Activated CD4-positive, alpha-beta T cell treated with anti-CD3 and anti-CD28 coated beads for 4 hours (primary cell): ENCODE results near the gene SLC4A2.

ENCODE experiments used
- DNase-seq, 2 donors: peaks; one replicate each; pipeline ENCODE4 v3.0.0-alpha.2; 2020

Gene SLC4A2

DNA sequence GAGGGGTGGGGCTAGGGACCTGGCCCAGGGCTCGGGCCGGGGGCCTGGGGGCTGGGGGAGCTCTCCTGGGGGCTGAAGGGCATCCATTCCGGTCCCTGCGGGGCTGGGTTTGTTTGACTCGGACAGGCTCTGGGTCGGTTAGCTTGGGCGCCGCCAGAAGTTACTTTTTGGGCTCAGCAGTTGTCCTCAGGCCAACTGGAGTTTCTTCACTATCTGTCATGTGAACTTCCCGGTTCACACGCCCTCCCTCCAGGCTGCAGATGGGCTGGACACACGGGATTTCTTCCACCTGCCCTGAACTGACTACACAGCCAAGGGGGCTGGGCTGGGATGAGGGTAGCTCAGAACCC, 3.8 kb downstream of the SLC4A2 start:
- DNase-seq: no peak

DNA sequence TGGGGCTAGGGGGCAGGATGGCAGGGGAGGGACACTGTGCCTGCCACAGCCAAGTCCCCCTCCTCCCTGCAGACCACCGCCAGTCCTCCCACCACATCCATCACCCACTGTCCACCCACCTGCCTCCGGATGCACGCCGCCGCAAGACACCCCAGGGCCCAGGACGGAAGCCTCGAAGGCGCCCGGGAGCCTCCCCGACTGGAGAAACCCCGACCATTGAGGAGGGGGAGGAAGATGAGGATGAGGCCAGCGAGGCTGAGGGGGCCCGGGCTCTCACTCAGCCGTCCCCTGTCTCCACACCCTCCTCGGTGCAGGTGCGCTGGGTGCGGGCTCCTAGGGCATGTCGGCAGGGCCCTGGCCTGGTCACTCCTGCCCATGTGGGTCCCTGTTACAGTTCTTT, 5.1 kb downstream of the SLC4A2 start:
- no peak for DNase-seq

DNA sequence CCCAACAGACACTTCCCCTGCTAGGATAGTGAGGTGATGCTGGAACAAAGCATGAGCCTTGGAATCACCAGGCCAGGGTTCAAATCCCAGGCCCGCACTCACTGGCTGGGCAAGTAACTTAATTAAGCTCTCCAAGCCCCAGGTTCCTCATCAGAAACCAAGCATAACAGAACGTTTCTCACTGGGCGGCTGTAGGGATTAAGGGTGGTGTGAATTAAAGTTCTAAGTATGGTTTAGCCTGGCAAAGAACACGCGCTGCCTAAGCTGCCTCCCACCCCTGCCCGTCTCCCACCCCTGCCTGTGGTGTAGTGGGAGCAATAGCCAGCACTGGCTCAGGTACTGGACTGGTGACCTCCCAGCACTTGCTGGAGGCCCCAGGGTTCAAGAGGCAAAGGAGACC, 5.6 kb downstream of the SLC4A2 start:
- DNase-seq: no peak

DNA sequence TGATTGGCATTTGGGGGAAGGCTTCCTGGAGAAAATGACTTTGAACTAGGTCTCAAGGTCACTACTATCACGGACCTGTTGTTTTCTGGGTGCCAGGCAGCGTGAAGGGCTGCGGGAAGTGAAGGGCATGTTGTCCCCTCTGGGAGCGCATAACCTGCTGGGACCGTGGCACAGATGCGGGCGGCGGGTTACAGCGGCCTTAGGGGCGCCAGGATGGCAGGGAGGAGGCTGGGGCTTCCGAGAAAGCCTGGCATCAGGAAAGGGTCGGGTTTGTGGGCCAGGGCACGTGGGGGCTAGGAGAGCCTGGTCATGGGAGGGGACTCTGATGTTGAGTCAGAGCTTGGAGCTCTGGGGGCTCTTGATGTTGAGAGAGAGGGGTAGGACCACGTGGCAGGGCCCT, 6.1 kb downstream of the SLC4A2 start:
- DNase-seq: no peak

DNA sequence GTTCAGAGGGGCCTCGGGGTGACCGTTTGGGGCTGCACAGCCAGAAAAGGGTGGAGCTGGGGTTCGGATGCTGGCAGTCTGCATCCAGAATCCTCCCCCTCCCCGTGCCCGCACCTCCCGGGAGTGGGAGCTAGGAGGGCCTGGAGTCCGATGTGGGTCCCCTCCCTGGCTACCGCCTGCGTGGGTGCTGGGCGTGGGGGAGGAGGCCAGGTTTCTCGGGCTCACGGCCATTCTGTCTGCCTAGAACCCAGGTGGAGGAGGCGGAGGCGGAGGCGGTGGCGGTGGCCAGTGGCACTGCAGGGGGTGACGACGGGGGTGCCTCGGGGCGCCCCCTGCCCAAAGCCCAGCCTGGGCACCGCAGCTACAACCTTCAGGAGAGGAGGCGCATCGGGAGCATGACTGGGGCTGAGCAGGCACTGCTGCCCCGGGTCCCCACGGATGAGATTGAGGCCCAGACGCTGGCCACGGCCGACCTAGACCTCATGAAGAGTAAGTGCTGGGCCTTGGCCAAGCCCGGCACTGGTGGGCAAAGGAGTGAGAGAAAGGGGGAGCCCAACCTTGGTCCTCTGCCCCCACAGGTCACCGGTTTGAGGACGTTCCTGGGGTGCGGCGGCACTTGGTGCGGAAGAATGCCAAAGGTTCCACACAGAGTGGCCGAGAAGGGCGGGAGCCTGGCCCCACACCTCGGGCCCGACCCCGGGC, 7.0 kb downstream of the SLC4A2 start:
- DNase-seq: no peak

DNA sequence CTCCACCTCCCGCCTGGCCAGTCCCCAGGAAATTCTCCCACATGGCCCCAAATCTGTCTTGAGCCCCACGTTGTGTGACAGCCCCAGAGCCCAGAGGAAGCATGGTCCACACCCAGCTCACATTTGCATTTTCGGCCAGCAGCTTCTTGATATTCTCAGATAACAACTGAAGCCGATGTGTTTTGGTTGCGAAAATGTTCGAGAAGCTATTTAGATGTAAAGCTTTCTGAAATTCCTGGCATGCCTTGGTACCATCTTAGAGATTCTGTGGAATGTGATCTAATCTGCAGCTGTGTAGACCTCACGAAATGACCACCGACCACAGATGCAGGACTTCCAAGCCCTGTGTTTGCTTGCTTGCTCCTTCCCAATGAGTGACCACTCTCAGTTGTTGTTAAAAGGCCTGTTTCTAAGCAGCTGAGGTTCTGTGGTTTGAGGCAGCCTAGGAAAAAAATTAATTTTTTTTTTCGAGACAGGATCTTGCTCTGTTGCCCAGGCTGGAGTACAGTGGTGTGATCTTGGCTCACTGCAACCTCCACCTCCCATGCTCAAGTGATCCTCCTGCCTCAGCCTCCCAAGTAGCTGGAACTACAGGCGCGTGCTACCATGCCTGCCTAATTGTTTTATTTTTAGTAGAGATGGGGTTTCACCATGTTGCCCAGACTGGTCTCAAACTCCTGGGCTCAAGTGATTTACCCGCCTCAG, 8.8 kb downstream of the SLC4A2 start:
- no peak for DNase-seq

DNA sequence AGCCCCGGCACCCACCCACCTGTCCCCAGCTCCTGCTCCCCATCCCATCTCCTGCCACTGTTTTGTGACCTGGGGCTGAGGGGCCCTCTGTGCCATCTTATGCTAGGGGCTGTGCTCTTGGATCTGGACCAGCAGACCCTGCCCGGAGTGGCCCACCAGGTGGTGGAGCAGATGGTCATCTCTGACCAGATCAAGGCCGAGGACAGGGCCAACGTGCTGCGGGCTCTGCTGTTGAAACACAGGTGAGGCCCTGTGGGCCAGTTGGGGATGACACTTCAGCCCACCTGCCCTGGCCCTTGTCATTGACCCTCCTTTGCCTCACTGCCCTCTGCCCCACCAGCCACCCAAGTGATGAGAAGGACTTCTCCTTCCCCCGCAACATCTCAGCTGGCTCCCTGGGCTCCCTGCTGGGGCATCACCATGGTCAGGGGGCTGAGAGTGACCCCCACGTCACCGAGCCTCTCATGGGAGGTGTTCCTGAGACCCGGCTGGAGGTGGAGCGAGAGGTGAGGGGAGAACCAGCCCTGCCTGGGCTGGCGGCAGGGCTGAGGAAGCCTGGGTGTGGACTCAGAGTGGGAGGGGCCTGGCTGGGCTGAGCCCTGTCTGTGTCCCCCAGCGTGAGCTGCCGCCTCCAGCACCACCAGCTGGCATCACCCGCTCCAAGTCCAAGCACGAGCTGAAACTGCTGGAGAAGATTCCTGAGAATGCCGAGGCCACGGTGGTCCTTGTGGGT, 10.6 kb downstream of the SLC4A2 start:
- DNase-seq: no peak

DNA sequence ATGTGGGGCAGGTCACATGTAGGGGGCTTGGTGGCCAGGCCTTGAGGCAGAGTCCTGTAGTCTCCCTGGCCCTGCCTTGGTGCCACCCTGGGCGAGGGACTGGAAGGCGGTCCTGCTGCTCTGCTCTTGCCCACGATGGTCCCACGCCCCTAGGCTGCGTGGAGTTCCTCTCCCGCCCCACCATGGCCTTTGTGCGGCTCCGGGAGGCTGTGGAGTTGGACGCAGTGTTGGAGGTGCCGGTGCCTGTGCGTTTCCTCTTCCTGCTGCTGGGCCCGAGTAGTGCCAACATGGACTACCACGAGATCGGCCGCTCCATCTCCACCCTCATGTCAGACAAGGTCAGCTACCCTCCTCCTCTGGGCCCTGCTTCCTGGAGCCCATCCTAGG, 11.2 kb downstream of the SLC4A2 start:
- no peak for DNase-seq

DNA sequence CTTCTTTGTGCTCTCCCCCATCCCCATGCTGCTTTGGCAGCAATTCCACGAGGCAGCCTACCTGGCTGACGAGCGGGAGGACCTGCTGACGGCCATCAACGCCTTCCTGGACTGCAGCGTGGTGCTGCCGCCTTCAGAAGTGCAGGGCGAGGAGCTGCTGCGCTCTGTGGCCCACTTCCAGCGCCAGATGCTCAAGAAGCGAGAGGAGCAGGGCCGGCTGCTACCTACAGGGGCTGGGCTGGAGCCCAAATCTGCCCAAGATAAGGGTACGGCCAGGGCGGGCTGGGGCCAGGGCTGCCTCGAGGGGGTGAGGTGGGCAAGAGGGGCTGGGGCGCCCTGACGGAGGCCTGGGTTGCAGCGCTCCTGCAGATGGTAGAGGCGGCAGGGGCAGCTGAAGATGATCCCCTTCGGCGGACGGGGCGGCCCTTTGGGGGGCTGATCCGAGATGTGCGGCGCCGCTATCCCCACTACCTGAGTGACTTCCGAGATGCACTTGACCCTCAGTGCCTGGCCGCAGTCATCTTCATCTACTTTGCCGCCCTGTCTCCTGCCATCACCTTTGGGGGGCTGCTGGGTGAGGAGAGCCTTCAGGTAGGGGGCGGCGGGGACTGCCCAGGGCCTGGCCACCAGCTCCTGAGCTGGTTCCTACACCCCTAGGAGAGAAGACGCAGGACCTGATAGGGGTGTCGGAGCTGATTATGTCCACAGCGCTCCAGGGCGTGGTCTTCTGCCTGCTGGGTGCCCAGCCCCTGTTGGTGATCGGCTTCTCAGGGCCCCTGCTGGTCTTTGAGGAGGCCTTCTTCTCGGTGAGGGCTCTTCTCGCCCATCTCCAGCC, 11.9 kb downstream of the SLC4A2 start:
- no peak for DNase-seq

DNA sequence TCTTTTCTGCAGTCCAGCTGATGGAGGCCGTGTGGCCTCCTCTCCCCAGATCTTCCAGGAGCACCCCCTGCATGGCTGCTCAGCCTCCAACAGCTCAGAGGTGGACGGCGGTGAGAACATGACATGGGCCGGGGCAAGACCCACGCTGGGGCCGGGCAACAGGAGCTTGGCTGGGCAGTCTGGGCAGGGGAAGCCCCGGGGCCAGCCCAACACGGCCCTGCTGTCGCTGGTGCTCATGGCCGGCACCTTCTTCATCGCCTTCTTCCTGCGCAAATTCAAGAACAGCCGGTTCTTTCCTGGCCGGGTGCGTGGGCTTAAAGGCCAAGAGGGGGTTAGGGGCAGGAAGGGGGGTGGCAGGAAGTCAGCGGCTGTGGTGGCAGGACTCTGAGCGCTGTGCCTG, 14.6 kb downstream of the SLC4A2 start:
- no peak for DNase-seq

DNA sequence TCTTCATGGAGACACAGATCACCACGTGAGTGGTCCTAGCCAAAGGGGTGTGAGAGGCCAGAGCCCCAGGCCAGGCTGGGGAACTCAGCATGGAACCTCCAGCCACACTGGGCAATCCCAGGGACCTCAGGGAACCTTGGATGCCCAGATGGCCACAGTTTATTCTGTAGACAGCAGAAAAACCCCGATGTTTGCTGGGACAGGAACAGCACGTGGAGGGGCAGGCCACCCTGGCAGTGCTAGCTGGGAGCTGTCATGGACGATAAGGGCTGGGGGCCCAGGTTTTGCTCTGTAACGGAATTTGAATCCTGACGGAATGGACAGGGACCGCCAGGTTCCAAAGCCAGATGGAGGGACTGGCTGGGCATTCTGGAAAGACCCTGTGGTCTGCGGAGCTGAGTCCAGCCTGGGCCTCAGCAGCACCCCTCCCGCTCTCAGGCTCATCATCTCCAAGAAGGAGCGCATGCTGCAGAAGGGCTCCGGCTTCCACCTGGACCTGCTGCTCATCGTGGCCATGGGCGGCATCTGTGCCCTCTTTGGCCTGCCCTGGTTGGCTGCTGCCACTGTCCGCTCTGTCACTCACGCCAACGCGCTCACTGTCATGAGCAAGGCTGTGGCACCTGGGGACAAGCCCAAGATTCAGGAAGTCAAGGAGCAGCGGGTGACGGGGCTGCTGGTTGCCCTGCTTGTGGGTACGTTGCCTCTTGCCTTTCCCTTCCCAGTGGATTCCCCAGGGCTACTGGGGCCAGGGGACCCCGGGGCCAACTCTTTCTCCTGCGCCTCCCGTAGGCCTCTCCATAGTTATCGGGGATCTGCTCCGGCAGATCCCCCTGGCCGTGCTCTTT, 15.7 kb downstream of the SLC4A2 start:
- no peak for DNase-seq

DNA sequence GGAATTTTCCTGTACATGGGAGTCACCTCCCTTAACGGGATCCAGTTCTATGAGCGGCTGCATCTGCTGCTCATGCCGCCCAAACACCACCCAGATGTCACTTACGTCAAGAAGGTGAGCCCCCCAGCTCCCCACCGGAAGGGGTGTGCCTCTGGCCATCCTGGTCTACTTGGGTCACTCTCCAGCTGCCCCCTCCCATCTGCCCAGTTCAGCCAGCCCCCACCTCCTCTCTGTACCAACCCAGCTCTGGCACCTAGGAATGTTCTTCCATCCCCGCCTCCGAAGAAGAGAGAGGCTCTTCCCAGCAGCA, 16.2 kb downstream of the SLC4A2 start:
- no peak for DNase-seq

DNA sequence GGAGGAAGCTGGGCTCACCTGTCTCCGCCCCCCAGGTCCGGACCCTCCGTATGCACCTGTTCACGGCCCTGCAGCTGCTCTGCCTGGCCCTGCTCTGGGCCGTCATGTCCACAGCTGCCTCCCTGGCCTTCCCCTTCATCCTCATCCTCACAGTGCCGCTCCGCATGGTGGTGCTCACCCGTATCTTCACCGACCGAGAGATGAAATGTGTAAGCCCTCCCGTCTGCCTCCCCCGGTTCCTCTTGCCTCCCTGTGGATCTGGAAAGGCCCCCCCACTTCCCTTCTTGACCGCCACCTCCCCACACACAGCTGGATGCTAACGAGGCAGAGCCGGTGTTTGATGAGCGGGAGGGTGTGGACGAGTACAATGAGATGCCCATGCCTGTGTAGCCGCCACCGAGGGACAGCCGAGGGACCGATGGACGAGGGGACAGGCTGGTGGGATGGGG, 16.6 kb downstream of the SLC4A2 start:
- DNase-seq: no peak

DNA sequence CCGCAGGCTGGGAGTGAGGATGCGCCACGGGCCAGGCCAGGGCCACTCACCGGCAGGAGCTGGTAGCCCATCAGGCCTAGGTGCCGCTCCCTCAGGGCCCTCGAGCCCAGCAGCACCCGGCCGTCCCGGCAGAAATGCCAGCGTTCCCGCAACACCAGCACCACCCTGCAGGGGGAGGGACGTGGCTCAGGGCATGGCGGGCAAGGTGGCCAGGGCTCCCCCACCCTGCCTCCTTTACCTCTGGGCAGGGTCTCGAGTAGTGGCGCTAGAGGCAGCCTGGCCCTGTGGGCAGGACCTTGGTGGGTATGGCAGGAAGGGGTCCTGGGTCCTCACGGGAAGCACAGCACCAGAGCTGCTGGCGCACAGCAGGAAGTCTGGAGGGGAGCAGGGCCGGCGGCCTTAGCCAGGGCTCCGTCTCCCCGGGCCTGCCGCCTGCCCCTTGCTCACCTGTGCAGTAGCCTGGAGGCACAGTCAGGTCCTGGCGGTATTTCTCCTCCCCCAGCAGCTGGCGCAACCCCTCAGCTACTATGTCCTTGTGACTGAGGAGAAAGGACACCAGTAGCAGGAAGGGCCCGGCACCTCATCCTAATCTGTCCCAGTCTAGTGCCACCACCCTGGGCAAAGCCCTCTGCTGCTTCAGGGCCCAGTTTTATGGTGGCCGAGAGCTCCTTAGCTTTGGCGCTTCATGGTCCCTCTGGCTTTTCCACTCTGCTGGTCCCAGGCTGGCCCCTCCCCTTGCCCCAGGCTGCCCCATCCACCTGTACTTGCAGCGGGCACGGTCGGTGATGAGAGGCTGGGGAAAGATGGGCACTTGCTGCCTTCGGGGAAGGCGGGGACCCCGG, 17.7 kb downstream of the SLC4A2 start:
- no peak for DNase-seq

DNA sequence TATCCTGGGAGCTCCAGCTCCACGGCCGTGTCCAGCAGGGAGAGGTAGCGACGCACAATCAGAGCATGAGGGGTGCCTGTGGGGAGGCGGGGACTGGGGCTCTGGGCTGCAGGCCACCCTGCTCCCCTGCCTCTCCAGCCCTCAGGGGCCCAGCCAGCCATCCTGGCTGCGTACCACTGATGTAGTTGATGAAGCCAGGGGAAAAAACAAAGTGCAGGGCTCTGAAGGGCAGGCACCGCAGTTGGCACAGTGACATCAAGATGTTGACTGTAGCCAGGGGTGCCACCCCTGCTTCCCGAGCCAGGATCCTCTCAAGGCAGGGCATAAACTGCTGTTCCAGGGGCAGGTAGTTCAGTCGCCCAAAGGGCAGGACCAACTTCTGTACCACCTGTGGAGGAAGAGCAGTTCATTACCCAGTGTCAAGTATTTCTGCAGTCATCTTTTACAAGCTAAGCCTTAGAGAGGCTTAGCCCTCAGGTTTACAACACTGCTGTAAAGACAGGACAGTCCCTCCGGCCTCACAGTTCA, 18.4 kb downstream of the SLC4A2 start:
- no peak for DNase-seq

DNA sequence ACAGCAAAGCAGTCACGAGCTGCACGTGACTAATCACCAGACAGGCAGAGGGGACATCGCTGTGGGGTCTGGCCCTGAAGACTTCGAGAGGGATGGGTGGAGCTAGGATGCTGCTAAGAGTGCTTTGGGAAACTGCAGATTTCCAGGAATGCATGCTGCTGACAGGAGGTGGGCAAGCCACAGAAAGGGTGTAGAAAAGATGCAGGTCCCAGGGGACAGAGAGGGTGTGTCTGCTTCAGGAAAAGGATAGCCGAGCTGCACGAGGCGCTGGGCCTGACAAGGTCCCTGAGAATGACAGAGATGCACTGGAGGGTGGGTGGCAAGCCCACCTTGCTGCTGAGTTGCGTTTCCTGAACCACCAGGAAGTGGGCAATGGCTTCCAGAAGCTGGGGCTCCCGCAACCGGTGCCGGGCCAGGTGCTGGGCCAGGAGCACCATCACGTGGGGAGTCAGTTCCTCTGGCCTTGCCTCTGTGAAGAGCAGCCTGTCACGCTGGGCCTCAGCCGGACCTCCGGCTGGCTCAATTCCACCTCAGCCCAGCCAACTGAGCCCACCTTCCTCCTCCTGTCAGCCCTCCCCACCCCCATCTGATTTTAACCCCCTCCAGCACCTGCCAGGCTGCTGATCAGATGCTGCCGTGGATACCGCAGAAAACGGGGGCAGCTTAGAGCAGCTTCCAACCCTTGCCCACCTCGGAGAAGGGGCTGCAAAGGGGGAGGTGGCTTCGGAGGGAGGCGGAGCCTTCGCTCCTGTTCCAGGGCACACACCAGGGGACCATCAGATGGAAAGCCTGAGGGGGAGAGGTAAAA, 19.0 kb downstream of the SLC4A2 start:
- DNase-seq: no peak

DNA sequence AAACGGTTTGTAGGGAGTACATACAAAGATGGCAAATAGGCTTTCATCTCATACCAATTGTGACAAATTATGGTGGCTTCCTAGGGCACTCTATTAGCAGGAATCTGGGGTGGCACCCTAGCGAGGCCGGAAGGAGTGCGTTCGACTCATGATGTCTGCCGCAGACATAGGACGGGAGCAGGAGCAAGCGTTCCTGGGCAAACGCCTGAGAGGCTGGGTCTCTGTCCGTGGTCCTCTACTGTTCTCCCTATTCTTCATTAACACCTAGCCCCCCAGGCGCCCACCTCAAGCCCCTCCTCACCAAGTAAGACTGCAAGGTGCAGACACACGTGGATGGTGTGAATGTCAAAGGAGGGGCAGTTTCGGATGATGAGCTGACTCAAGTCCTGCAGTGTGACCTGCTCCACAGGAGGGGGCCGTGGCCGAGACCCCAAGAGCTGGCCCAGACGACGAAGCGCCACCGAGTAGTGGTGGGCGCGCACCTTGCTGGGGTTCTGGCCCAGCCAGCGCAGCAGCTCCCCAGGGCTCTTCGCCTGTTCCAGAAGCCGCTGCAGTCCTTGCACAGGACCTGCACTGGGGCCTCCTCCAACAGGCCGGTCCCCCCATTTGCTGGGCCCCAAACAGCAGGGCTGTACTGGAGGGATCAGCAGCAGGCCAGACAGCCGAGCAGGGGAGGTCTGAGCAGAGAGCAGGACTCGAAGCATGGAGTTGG, 20.0 kb downstream of the SLC4A2 start:
- no peak for DNase-seq

DNA sequence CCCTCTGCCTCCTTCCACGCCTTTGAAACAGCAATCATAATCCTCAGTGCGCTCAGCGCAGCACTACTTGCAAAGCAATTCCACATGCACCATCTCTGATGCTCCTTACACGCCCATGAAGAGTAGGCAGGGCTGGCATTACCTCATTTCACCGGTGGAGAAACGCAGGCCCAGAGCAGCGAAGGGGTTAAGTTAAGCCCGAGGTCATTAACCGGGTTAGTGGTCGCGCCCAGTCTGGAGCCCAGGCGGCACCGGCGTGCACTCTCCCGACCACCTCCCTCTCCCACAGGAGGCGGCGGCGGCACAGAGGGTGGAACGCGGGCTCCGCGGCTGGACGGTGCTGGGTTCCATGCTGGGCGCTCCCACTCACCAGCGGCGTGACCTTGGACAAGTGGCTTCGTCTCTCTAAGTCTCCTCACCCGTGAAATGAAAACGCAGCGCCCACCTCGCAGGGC, 20.7 kb downstream of the SLC4A2 start:
- no peak for DNase-seq

DNA sequence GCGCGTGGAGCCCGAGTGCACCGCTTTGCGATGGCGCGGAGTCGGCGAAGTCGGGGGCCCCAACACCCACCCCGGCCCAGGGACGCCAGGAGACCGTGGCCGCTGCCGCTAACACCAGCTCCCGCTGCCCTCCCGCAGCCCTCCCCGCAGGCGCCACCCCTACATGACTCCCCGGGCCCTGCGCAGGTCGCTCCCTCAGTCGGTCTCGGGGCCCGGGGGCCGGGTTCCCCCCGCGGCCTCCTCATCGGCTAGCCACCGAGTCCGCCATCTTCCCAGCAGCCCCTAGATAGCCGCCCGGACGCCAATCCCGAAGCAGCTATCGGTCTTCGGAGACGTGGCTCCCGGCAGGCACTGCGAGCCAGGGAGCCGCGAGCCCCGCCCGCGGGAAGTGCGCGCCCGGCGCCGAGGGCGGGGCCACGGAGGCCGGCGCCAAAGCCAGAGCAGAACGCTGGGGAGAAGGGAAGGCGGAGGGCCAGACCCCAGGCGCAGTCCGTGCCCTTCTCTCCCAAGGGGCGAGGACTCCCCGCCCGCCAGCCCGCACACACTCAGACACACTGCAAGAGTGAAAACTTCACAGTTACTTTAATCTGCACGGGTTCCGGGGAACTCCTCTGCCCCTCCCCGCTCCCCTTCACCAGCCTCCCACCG, 21.3 kb downstream of the SLC4A2 start, which contains the start of gene FASTK:
Gene FASTK, minus strand, starts transcription at position 288 of the 648 bp plus-strand sequence. Its CDS starts 43 bp downstream, at position 245.
- peak; percentile 79 to 87 for DNase-seq
